Transverse colon (tissue), 4 donors: ENCODE results near the gene GPR55. TPM values are rescaled to one million over a fixed set of nuclear protein-coding genes. Genes with fewer than 3 reads are reported as not detected.

Source experiments
- DNase-seq: peaks from one replicate; pipeline ENCODE4 v3.0.0-alpha.2; 2019
- H3K27ac ChIP-seq, 4 donors: fragments of 200-600 bp; sonication (generic); 2 replicates each; pipeline ENCODE4 v1.5.1; 2016 to 2018; ENCODE audit warnings: inconsistent platforms in 4 of 4
- H3K27me3 ChIP-seq: fragments of 200-600 bp; sonication (generic); 2 replicates; pipeline ENCODE4 v1.5.1; 2017; ENCODE audit warnings: inconsistent platforms
- H3K36me3 ChIP-seq, 4 donors: fragments of 200-600 bp; sonication (generic); 2 replicates each; pipeline ENCODE4 v1.5.1; 2017 to 2019; ENCODE audit warnings: inconsistent platforms in 4 of 4
- H3K4me1 ChIP-seq, 4 donors: fragments of 200-600 bp; sonication (generic); 2 replicates each; pipeline ENCODE4 v1.5.1; 2017 to 2020; ENCODE audit warnings: inconsistent platforms in 4 of 4
- H3K4me3 ChIP-seq, 4 donors: fragments of 200-600 bp; sonication (generic); 1 replicate in 1 of 4; 2 replicates in 3 of 4; pipeline versions ENCODE4 v1.5.1 to v1.6.1; 2017 to 2019; ENCODE audit warnings: inconsistent platforms in 4 of 4
- H3K9me3 ChIP-seq, 2 donors: fragments of 200-600 bp; sonication (generic); 2 replicates each; pipeline ENCODE4 v1.5.1; 2017 to 2019; ENCODE audit warnings: inconsistent platforms in 2 of 2
- EP300 ChIP-seq: sonication (generic); formaldehyde crosslinking; IDR thresholded peaks from one replicate; pipeline ENCODE4 v1.6.1; 2017; ENCODE audit warnings: antibody characterized with exemption, low read depth
- POLR2A ChIP-seq: fragments of 450-650 bp; IDR thresholded peaks from one replicate; pipeline ENCODE4 v1.6.1; 2016; ENCODE audit warnings: antibody characterized with exemption, mild to moderate bottlenecking, moderate library complexity
- POLR2AphosphoS5 ChIP-seq, 3 donors: sonication (generic); formaldehyde crosslinking; IDR thresholded peaks; one replicate each; pipeline ENCODE4 v1.6.1; 2016; ENCODE audit warnings: antibody characterized with exemption in 3 of 3
- WGBS, 2 donors: methylation state at CpG; one replicate each; pipeline ENCODE4 v1.1.5; 2018; ENCODE audit warnings: low coverage in 1 of 2; 5-methylcytosine and 5-hydroxymethylcytosine counted together
- in situ Hi-C, 4 donors: fragments of 200-750 bp; cut with MboI; loops; one replicate each; pipeline versions ENCODE4 v1.15.0 to v1.15.1; 2017; ENCODE audit warnings: low sequenced_read_pairs in 3 of 4, low pct_ligation_motif_present in 1 of 4, low pct_unique_long_range_greater_than_20kb in 1 of 4
- intact Hi-C: fragments of 100-400 bp; cut with DNase I; formaldehyde crosslinking; loops from one replicate; pipeline ENCODE4 v1.15.1; 2023; ENCODE audit warnings: low total_unique reads
- total RNA-seq, 4 donors: library from RNA; depleted of rRNA; stranded (reverse); fragments of >200 nt; gene quantifications; one replicate each; pipeline ENCODE4 v1.1.0, GENCODE V29; 2016
- TF ChIP-seq, protein P1 (sequence below), 5 experiments: fragments of 200-600 bp in 3 of 5; fragments of 450-650 bp in 2 of 5; sonication (generic) in 3 of 5; IDR thresholded peaks; 1 replicate in 2 of 5; 2 replicates in 3 of 5; pipeline ENCODE4 v1.5.1; 2016 to 2017; ENCODE audit warnings: antibody characterized with exemption in 5 of 5, inconsistent platforms in 3 of 5, mild to moderate bottlenecking in 2 of 5, moderate library complexity in 1 of 5

The GPR55 gene
- total RNA-seq, 4 donors from 2014 or later: 0.40 to 16.1 (median 2.0) TPM

GRCh38 chr2:230887342-230887741 is 37.7 kb downstream of the GPR55 start:
- Histone ChIP-seq H3K4me1 (no peaks in the 10 kb centered on the region), H3K27me3 (no peaks in the 10 kb centered on the region), H3K36me3 (no peaks in the 10 kb centered on the region), H3K9me3 (no peaks in the 10 kb centered on the region), H3K27ac (no peak overlapping the region), H3K4me3 (no peak overlapping the region)
- 85 to 100% methylated on average over 2 to 7 of the region's 7 CpGs for WGBS, 2 donors
- in situ Hi-C loops: no loop called here
- intact Hi-C loops: loop anchor here (5.0 kb wide), 1 partner anchor 1225 kb away; no protein-coding TSS in a partner anchor
- no peak for TF ChIP-seq POLR2A
- TF ChIP-seq POLR2AphosphoS5 (IDR thresholded peaks at IDR 0.05): no peak
- TF ChIP-seq, protein P1, sequence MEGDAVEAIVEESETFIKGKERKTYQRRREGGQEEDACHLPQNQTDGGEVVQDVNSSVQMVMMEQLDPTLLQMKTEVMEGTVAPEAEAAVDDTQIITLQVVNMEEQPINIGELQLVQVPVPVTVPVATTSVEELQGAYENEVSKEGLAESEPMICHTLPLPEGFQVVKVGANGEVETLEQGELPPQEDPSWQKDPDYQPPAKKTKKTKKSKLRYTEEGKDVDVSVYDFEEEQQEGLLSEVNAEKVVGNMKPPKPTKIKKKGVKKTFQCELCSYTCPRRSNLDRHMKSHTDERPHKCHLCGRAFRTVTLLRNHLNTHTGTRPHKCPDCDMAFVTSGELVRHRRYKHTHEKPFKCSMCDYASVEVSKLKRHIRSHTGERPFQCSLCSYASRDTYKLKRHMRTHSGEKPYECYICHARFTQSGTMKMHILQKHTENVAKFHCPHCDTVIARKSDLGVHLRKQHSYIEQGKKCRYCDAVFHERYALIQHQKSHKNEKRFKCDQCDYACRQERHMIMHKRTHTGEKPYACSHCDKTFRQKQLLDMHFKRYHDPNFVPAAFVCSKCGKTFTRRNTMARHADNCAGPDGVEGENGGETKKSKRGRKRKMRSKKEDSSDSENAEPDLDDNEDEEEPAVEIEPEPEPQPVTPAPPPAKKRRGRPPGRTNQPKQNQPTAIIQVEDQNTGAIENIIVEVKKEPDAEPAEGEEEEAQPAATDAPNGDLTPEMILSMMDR (IDR thresholded peaks at IDR 0.05): no peak
- TF ChIP-seq EP300: no peak
- no peak for DNase-seq

DNA sequence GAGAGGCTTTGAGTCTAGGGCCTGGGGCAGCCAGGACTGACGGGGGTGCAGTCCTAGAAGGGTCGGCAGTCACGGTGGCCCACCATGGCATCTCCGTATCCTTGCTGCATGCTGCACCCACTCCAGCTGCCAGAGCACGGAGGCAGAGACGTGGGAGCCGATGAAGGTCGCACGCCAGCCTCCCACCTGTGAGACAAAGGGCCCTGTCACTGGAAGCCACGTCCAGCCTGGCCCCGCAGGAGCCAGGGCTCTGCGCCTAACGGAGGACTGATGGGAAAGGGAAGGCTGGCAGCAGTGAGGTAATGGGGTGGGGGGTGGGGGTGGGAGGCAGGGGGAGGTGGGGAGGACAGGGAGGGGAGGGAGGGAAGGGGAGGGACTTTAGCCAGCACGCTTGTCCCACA is 38.4 kb downstream of the GPR55 start:
- in situ Hi-C loops: no loop called here

GRCh38 chr2:230886206-230886605 is 38.8 kb downstream of the GPR55 start:
- WGBS, 2 donors: 73% methylated on average over 5 of the region's 5 CpGs; no CpG with 5 or more reads in 1 of the 2 donors
- intact Hi-C loops: loop anchor here (5.0 kb wide), 1 partner anchor 1226 kb away; no protein-coding TSS in a partner anchor

More for the DNA sequence above, 38.4 kb downstream of the GPR55 start:
- no peak overlapping the region for H3K4me3 ChIP-seq
- no peaks in the 10 kb centered on the region for H3K4me1 ChIP-seq
- DNase-seq: no peak
- 78% methylated on average over 11 of the region's 14 CpGs; no CpG with 5 or more reads in 1 of the 2 donors for WGBS, 2 donors
- intact Hi-C loops: loop anchor here (5.0 kb wide), 1 partner anchor 1226 kb away; no protein-coding TSS in a partner anchor
- H3K36me3 ChIP-seq: no peaks in the 10 kb centered on the region
- H3K27ac ChIP-seq: no peak overlapping the region
- H3K9me3 ChIP-seq: no peaks in the 10 kb centered on the region
- TF ChIP-seq, protein P1 (IDR thresholded peaks at IDR 0.05): no peak
- TF ChIP-seq EP300 (no peak), POLR2A (no peak), POLR2AphosphoS5 (IDR thresholded peaks at IDR 0.05) (no peak)
- H3K27me3 ChIP-seq: no peaks in the 10 kb centered on the region

DNA sequence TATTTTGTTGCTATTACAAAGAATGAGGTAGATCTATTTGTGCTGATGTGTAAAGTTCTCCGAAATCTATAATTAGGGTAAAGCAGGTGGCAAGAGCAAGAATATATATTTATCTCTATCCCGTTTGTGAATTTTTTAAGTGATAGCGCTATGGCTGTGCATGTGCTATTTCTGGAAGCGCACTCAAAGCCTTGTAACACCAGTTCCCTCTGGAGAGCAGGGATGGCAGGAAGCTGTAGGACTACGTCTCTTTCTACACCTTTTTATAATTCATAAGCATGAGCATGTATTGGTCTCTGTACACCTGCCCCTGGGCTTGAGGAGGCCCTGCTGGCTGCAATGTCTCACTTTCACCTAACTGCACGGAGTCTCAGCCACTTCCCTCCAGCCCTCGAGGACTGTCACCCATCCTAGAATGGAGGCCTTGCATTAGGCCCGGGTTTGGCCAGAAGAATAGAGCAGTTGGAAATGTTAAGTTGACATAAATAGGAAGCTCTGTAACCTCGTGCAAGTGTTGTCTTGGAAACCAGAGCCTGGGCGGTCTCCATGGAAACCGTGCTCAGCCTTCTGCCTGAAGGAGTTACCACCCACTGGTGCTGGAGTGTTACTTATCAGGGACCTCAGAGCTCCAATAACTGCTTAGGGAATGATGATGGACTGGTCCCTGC is 39.4 kb downstream of the GPR55 start:
- DNase-seq: no peak
- no peaks in the 10 kb centered on the region for H3K27me3 ChIP-seq
- H3K27ac ChIP-seq: no peak overlapping the region
- in situ Hi-C loops: no loop called here
- TF ChIP-seq, protein P1 (IDR thresholded peaks at IDR 0.05): no peak
- no peak for TF ChIP-seq EP300
- no peak for TF ChIP-seq POLR2AphosphoS5 (IDR thresholded peaks at IDR 0.05)
- no peak for TF ChIP-seq POLR2A
- H3K9me3 ChIP-seq: no peaks in the 10 kb centered on the region
- WGBS, 2 donors: 72 to 89% methylated on average over 4 to 11 of the region's 11 CpGs
- intact Hi-C loops: loop anchor here (5.0 kb wide), 1 partner anchor 1227 kb away; no protein-coding TSS in a partner anchor
- H3K36me3 ChIP-seq: no peaks in the 10 kb centered on the region
- H3K4me1 ChIP-seq: peaks cover 0 to 6% (median under 1%) of the 10 kb centered on the region in 4 donors
- H3K4me3 ChIP-seq: no peak overlapping the region

More at GRCh38 chr2:230886206-230886605, 38.8 kb downstream of the GPR55 start:
- Histone ChIP-seq H3K36me3 (no peaks in the 10 kb centered on the region), H3K4me1 (no peaks in the 10 kb centered on the region), H3K27me3 (no peaks in the 10 kb centered on the region), H3K4me3 (no peak overlapping the region), H3K27ac (no peak overlapping the region), H3K9me3 (no peaks in the 10 kb centered on the region)
- in situ Hi-C loops: no loop called here
- DNase-seq: no peak
- TF ChIP-seq, protein P1 (IDR thresholded peaks at IDR 0.05): no peak
- TF ChIP-seq EP300 (no peak), POLR2AphosphoS5 (IDR thresholded peaks at IDR 0.05) (no peak), POLR2A (no peak)
